ENCODE measurements around the gene RBM39.

RBM39 gene

DNA sequence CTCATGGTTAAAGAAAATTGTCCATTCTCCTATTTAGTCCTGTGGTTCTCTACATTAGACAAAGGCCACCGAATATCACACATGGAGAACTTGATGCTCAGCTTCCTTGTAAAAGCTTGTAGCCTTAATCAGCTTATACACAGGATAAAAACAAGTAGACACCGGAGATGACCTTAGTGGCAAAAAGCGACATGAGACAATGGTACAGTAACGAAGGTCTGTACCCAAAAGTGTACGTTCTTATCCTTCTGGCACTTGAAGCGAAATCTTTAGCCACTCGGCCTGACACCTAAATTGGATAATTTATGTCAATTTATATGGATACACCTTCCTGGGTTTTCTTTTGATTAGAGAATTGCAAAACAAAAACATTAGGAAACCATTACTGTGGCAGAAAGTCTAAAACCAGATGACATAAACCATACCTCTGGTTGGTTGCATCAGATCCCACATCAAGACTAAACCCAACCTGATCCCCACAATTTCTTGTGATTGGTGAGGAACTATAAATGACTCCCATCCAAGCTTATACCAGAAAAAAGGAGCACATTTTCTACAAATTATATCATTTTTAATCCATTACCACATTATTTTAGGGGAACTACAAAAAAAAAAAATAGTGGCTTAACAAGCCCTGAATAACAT, 6.1 kb downstream of the RBM39 start:
- no peak for TF ChIP-seq CTCF (conservative IDR thresholded peaks at IDR 0.05; ENCODE audit: low read depth, low read length)
- no peak overlapping the region for H3K4me3 ChIP-seq (ENCODE audit: low read depth, low read length)

GRCh38 chr20:35734777-35735649, 7.0 kb downstream of the RBM39 start:
- H3K4me3 ChIP-seq (ENCODE audit: low read depth, low read length): no peak overlapping the region
- no peak for DNase-seq (ENCODE audit: low read depth)
- no peak for TF ChIP-seq CTCF (conservative IDR thresholded peaks at IDR 0.05; ENCODE audit: low read depth, low read length)

More for the DNA sequence above, 6.1 kb downstream of the RBM39 start:
- DNase-seq (ENCODE audit: low read depth): no peak

DNA sequence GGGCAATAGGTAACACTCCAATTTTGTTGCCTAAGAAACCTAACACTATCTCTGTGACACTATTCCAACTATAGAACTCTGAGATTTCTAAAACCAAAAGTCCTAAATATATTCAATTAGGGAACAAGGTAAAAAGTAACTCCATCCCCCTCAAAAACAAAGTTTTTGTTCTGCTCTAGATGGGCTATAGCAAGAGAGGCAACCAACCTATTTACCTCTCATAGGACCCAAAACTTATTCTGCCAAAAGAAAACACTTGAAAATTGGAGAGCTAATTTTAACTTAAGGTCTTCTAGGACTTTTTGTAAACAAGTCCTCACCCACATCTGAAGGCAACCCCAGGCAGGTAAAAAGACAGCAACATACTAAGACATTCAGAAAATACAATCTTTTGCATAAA, 7.7 kb downstream of the RBM39 start:
- DNase-seq (ENCODE audit: low read depth): no peak
- TF ChIP-seq CTCF (conservative IDR thresholded peaks at IDR 0.05; ENCODE audit: low read depth, low read length): no peak
- no peak overlapping the region for H3K4me3 ChIP-seq (ENCODE audit: low read depth, low read length)

- no peak for DNase-seq (ENCODE audit: low read depth)
- H3K4me3 ChIP-seq (ENCODE audit: low read depth, low read length): no peak overlapping the region
- TF ChIP-seq CTCF (conservative IDR thresholded peaks at IDR 0.05; ENCODE audit: low read depth, low read length): no peak
Measured at GRCh38 chr20:35732644-35732982, 9.4 kb downstream of the RBM39 start.

DNA sequence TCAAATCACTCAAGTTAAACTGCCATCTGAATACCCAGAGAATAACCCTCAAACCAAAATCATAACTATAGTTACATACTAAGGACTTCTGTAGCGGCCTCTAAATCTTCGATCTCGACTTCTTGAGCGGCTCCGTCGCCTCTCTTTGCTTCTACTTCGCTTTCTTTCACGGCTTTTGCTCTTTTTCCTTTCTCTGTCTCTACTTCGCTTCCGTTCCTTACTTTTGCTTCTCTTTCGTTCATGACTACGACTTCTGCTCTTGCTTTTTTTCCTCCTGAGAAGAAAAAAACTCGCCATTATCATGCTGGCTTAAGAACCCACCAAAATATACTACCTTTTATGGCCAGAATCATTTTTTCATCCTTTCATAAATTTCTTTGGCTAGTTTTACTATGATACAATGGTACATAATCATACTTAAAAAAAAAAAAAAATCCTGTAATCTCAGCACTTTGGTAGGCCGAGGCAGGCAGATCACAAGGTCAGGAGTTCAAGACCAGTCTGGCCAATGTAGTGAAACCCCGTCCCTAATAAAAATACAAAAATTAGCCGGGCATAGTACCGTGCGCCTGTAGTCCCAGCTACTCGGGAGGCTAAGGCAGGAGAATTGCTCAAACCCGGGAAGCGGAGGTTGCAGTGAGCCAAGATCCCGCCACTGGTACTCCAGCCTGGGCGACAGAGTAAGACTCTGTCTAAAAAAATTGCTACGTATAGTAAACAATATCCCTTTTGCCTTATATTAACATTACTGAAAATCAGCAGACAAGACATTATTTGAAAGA, 10.0 kb downstream of the RBM39 start:
- DNase-seq (ENCODE audit: low read depth): no peak
- no peak overlapping the region for H3K4me3 ChIP-seq (ENCODE audit: low read depth, low read length)
- TF ChIP-seq CTCF (conservative IDR thresholded peaks at IDR 0.05; ENCODE audit: low read depth, low read length): no peak

DNA sequence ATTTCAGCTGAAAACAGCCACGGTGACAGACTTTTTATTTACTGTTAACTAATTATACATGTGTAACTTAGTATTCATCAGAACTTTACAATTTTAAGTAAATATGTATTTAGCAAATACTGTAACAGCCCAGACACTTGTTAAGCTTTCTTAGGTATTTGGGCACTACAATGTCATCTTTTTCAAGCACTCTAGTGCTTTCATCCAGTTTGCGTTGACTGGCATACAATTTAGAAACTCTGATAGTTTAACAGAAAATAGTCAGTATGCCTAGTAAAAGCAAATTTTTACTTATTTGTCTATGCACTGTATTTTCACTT, 10.6 kb downstream of the RBM39 start:
- no peak overlapping the region for H3K4me3 ChIP-seq (ENCODE audit: low read depth, low read length)
- DNase-seq (ENCODE audit: low read depth): no peak
- no peak for TF ChIP-seq CTCF (conservative IDR thresholded peaks at IDR 0.05; ENCODE audit: low read depth, low read length)
